ENCODE data around the gene DIP2C.
"Not testable (repeated sequence)": the region's sequence is repeated elsewhere in the genome, so short reads cannot be mapped to it uniquely, and the experiment has no call there.

The DIP2C gene

GRCh38 chr10:641149-642010, 48.1 kb downstream of the DIP2C start:
- DNase-seq (ENCODE audit: low read depth in 2 of 2) = no peak

GRCh38 chr10:640673-641045, 48.8 kb downstream of the DIP2C start:
- DNase-seq (ENCODE audit: low read depth in 2 of 2) = no peak

- DNase-seq (ENCODE audit: low read depth in 2 of 2) = no peak
These were observed 49.5 kb downstream of the DIP2C start for GRCh38 chr10:639751-640672.

- no peak for DNase-seq (ENCODE audit: low read depth in 2 of 2)
These were observed 50.3 kb downstream of the DIP2C start for GRCh38 chr10:639001-639750.

- no peak for DNase-seq (ENCODE audit: low read depth in 2 of 2)
These were observed 51.7 kb downstream of the DIP2C start for GRCh38 chr10:637771-638195.

GRCh38 chr10:637221-637620, 52.2 kb downstream of the DIP2C start:
- DNase-seq (ENCODE audit: low read depth in 2 of 2) = no peak

- no peak for DNase-seq (ENCODE audit: low read depth in 2 of 2)
These were observed 52.7 kb downstream of the DIP2C start for GRCh38 chr10:636769-637168.

- DNase-seq (ENCODE audit: low read depth in 2 of 2) = no peak
These were observed 53.3 kb downstream of the DIP2C start for GRCh38 chr10:636016-636730.

- DNase-seq (ENCODE audit: low read depth in 2 of 2) = no peak
These were observed 54.2 kb downstream of the DIP2C start for GRCh38 chr10:635088-635861.

- no peak for DNase-seq (ENCODE audit: low read depth in 2 of 2)
These were observed 55.2 kb downstream of the DIP2C start for GRCh38 chr10:634256-634655.

GRCh38 chr10:633279-634245, 55.9 kb downstream of the DIP2C start:
- DNase-seq (ENCODE audit: low read depth in 2 of 2) = no peak

GRCh38 chr10:632807-633177, 56.7 kb downstream of the DIP2C start:
- DNase-seq (ENCODE audit: low read depth in 2 of 2) = not testable (repeated sequence)

GRCh38 chr10:632155-632806, 57.2 kb downstream of the DIP2C start:
- not testable (repeated sequence) for DNase-seq (ENCODE audit: low read depth in 2 of 2)

GRCh38 chr10:631266-631665, 58.2 kb downstream of the DIP2C start:
- no peak for DNase-seq (ENCODE audit: low read depth in 2 of 2)

GRCh38 chr10:630581-631073, 58.8 kb downstream of the DIP2C start:
- DNase-seq (ENCODE audit: low read depth in 2 of 2) = no peak

GRCh38 chr10:629186-629998, 60.1 kb downstream of the DIP2C start:
- DNase-seq (ENCODE audit: low read depth in 2 of 2) = no peak

GRCh38 chr10:628386-629045, 61.0 kb downstream of the DIP2C start:
- no peak for DNase-seq (ENCODE audit: low read depth in 2 of 2)
